ENCODE data around the gene UBALD1. TPM values are rescaled to one million over a fixed set of nuclear protein-coding genes. Genes with fewer than 3 reads are reported as not detected.

The UBALD1 gene
- total RNA-seq, 1 experiment from 2014 or later = 45.9 TPM

- CTCF ChIA-PET = interaction anchor here (1.3 kb wide), 1 partner anchor 12 kb away, joined by 5 read pairs; the partner anchor contains the start of gene MGRN1
- peaks cover 2 to 6% of the 10 kb centered on the region in 2 experiments; a peak in 1 of 4 replicates for H3K9me3 ChIP-seq (ENCODE audit: control insufficient read depth in 1 of 2, insufficient read depth in 1 of 2, low read depth in 1 of 2, low read length in 2 of 2)
- H3K9me2 ChIP-seq (ENCODE audit: insufficient read depth) = no peaks in the 10 kb centered on the region
- no peaks in the 10 kb centered on the region for H4K20me1 ChIP-seq (ENCODE audit: insufficient read depth)
- H3K79me2 ChIP-seq (ENCODE audit: insufficient read depth, low read length) = peaks cover 71% of the 10 kb centered on the region
- ATAC-seq = no peak
- no peak overlapping the region for H3K4me2 ChIP-seq (ENCODE audit: low read length)
- H2AFZ ChIP-seq (ENCODE audit: low read depth, low read length, poor library complexity, severe bottlenecking) = no peak overlapping the region
- RAD21 ChIA-PET (ENCODE audit: low non-redundant PET in 1 of 2, low total read pairs in 2 of 2, uncharacterized antibody in 2 of 2, unreplicated experiment in 2 of 2) = no interaction called here
- H3K27me3 ChIP-seq (ENCODE audit: insufficient read depth, low read length) = no peaks in the 10 kb centered on the region
- H3K9ac ChIP-seq (ENCODE audit: low read length) = no peak overlapping the region
- no peaks in the 10 kb centered on the region for H3K4me1 ChIP-seq (ENCODE audit: control insufficient read depth in 1 of 2, insufficient read depth in 2 of 2, low read length in 2 of 2)
- intact Hi-C loops (cut with micrococcal nuclease) = no loop called here
- POLR2A ChIA-PET = no interaction called here
- H3K36me3 ChIP-seq (ENCODE audit: control insufficient read depth in 1 of 2, insufficient read depth in 2 of 2, low read length in 2 of 2) = peaks cover 0 to 2% of the 10 kb centered on the region in 2 experiments; a peak in 3 of 4 replicates
- H3K27ac ChIP-seq (ENCODE audit: low read depth, low read length) = no peak overlapping the region
- H3K4me3 ChIP-seq (replicated peaks in 1 of 2; ENCODE audit: low read depth in 1 of 2, low read length in 2 of 2) = no peak overlapping the region
- no peak for DNase-seq (ENCODE audit: low read depth, low spot score)
- no peak for TF ChIP-seq TCF7L2 (IDR thresholded peaks at IDR 0.05; ENCODE audit: borderline replicate concordance, extremely low read depth, insufficient read depth, insufficient read length)
- no peak for TF ChIP-seq POLR2A (IDR thresholded peaks at IDR 0.05; ENCODE audit: borderline replicate concordance, extremely low read depth, insufficient read depth, insufficient read length)
- TF ChIP-seq, protein P1, sequence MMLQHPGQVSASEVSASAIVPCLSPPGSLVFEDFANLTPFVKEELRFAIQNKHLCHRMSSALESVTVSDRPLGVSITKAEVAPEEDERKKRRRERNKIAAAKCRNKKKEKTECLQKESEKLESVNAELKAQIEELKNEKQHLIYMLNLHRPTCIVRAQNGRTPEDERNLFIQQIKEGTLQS (IDR thresholded peaks at IDR 0.05) = no peak
- no peak for TF ChIP-seq CEBPB (IDR thresholded peaks at IDR 0.05; ENCODE audit: low read depth)
- no peak for TF ChIP-seq POLR2AphosphoS5 (IDR thresholded peaks at IDR 0.05; ENCODE audit: low read depth, low read length)
- TF ChIP-seq EZH2 (IDR thresholded peaks at IDR 0.05) = no peak
- TF ChIP-seq ZNF274 (IDR thresholded peaks at IDR 0.05; ENCODE audit: low read depth, low read length) = no peak
- no peak for TF ChIP-seq SP1 (IDR thresholded peaks at IDR 0.05; ENCODE audit: low read depth)
- no peak for TF ChIP-seq ZBTB33 (IDR thresholded peaks at IDR 0.05; ENCODE audit: extremely low read depth, insufficient replicate concordance, low read length)
- TF ChIP-seq, protein P2, sequence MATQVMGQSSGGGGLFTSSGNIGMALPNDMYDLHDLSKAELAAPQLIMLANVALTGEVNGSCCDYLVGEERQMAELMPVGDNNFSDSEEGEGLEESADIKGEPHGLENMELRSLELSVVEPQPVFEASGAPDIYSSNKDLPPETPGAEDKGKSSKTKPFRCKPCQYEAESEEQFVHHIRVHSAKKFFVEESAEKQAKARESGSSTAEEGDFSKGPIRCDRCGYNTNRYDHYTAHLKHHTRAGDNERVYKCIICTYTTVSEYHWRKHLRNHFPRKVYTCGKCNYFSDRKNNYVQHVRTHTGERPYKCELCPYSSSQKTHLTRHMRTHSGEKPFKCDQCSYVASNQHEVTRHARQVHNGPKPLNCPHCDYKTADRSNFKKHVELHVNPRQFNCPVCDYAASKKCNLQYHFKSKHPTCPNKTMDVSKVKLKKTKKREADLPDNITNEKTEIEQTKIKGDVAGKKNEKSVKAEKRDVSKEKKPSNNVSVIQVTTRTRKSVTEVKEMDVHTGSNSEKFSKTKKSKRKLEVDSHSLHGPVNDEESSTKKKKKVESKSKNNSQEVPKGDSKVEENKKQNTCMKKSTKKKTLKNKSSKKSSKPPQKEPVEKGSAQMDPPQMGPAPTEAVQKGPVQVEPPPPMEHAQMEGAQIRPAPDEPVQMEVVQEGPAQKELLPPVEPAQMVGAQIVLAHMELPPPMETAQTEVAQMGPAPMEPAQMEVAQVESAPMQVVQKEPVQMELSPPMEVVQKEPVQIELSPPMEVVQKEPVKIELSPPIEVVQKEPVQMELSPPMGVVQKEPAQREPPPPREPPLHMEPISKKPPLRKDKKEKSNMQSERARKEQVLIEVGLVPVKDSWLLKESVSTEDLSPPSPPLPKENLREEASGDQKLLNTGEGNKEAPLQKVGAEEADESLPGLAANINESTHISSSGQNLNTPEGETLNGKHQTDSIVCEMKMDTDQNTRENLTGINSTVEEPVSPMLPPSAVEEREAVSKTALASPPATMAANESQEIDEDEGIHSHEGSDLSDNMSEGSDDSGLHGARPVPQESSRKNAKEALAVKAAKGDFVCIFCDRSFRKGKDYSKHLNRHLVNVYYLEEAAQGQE (IDR thresholded peaks at IDR 0.05; ENCODE audit: low read depth) = no peak
- no peak for TF ChIP-seq FOSL1 (IDR thresholded peaks at IDR 0.05; ENCODE audit: low read depth)
- no peak for TF ChIP-seq JUND (IDR thresholded peaks at IDR 0.05)
- no TSS peak for BruUV-seq (replicated peaks)
Observed at GRCh38 chr16:4636196-4636595, 21.5 kb upstream of the UBALD1 start.

Measured in HCT116 (cell line).